Activated B cell treated with CpG ODN at 0.5 μM for 24 hours (primary cell): ENCODE data around the gene RMI2. TPM values are rescaled to one million over a fixed set of nuclear protein-coding genes. Genes with fewer than 3 reads are reported as not detected.

Source experiments
- ATAC-seq: fragments of 200-7000 bp; cut with Tn5 transposase; one replicate; pipeline ENCODE4 v1.10.0; 2021; ENCODE audit warnings: low read depth, mild to moderate bottlenecking, moderate library complexity
- CTCF ChIA-PET: fragments of 350-600 bp; sonication (Branson Sonifier 250); formaldehyde crosslinking; loops from one replicate; lab custom pipeline; 2021; ENCODE audit warnings: antibody characterized with exemption; lab: Charles Lee
- POLR2A ChIA-PET: fragments of 350-600 bp; sonication (Branson Sonifier 250); formaldehyde crosslinking; loops from one replicate; lab custom pipeline; 2021; ENCODE audit warnings: antibody characterized with exemption; lab: Charles Lee
- DNase-seq: peaks from one replicate; pipeline ENCODE4 v3.0.0; 2022
- H3K27ac Mint-ChIP-seq: one replicate; pipeline ENCODE4 v1.8.0; 2020; ENCODE audit warnings: mixed read lengths
- H3K27me3 Mint-ChIP-seq: one replicate; pipeline ENCODE4 v1.8.0; 2021; ENCODE audit warnings: mixed read lengths
- H3K36me3 Mint-ChIP-seq: one replicate; pipeline ENCODE4 v1.8.0; 2021; ENCODE audit warnings: low read depth, mixed read lengths
- H3K4me1 Mint-ChIP-seq: one replicate; pipeline ENCODE4 v1.8.0; 2021; ENCODE audit warnings: mixed read lengths
- H3K4me3 Mint-ChIP-seq: one replicate; pipeline ENCODE4 v1.8.0; 2020; ENCODE audit warnings: mild to moderate bottlenecking, mixed read lengths
- H3K9me3 Mint-ChIP-seq: one replicate; pipeline ENCODE4 v1.8.0; 2020; ENCODE audit warnings: mixed read lengths
- intact Hi-C: fragments of 100-400 bp; cut with micrococcal nuclease; formaldehyde crosslinking; loops from one replicate; pipeline ENCODE4 v1.15.1; 2024
- total RNA-seq: library from RNA; stranded (reverse); gene quantifications from 2 replicates; pipeline ENCODE4 v1.2.3, GENCODE V29; 2022
- TF ChIP-seq, protein P1 (sequence below): fragments of 200-600 bp; IDR thresholded peaks from one replicate; pipeline ENCODE4 v1.8.0; 2022; ENCODE audit warnings: antibody characterized with exemption, mild to moderate bottlenecking

Gene RMI2
- total RNA-seq, 1 donor from 2014 or later: 8.1 TPM

DNA sequence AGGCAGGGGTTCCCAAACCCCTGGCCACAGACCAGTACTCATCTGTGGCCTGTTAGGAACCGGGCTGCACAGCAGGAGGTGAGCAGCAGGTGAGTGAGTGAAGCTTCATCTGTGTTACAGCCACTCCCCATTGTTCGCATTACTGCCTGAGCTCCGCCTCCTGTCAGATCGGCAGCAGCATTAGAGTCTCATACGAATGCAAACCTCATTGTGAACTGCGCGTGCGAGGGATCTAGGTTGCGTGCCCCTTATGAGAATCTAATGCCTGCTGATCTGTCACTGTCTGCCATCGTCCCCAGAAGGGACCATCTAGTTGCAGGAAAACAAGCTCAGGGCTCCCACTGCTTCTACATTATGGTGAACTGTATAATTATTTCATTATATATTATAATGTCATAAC is 25.1 kb upstream of the RMI2 start:
- Mint-ChIP-seq H3K4me3 (no peak overlapping the region), H3K36me3 (no peaks in the 10 kb centered on the region), H3K27ac (no peak overlapping the region), H3K27me3 (no peaks in the 10 kb centered on the region), H3K9me3 (no peaks in the 10 kb centered on the region), H3K4me1 (peaks cover 21% of the 10 kb centered on the region)
- TF ChIP-seq, protein P1, sequence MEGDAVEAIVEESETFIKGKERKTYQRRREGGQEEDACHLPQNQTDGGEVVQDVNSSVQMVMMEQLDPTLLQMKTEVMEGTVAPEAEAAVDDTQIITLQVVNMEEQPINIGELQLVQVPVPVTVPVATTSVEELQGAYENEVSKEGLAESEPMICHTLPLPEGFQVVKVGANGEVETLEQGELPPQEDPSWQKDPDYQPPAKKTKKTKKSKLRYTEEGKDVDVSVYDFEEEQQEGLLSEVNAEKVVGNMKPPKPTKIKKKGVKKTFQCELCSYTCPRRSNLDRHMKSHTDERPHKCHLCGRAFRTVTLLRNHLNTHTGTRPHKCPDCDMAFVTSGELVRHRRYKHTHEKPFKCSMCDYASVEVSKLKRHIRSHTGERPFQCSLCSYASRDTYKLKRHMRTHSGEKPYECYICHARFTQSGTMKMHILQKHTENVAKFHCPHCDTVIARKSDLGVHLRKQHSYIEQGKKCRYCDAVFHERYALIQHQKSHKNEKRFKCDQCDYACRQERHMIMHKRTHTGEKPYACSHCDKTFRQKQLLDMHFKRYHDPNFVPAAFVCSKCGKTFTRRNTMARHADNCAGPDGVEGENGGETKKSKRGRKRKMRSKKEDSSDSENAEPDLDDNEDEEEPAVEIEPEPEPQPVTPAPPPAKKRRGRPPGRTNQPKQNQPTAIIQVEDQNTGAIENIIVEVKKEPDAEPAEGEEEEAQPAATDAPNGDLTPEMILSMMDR: no peak
- ATAC-seq (no peak), DNase-seq (no peak)
- intact Hi-C loops: no loop called here
- ChIA-PET CTCF (interaction anchor here (0.6 kb wide), 2 partner anchors 9 to 22 kb away, joined by 3 read pairs; no protein-coding TSS in a partner anchor), POLR2A (interaction anchor here (0.8 to 2.5 kb wide), 2 partner anchors 9 to 66 kb away, joined by 4 to 11 read pairs; no protein-coding TSS in a partner anchor)

DNA sequence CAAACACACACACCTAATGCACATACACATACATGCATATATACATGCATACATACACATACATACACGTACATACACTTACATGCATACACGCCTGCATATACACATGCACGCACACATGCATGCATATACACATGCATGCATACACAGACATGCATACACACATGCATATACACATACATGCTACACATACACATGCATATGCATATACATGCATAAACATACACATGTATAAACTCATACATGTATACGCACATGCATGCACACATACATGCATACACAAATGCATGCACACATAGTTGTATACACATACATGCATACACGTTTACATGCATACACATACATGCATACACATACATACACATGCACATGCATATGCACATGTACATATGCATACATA is 23.6 kb upstream of the RMI2 start:
- H3K27me3 Mint-ChIP-seq: no peaks in the 10 kb centered on the region
- intact Hi-C loops: no loop called here
- POLR2A ChIA-PET: interaction anchor here (2.5 kb wide), 1 partner anchor 11 kb away, joined by 11 read pairs; no protein-coding TSS in a partner anchor

DNA sequence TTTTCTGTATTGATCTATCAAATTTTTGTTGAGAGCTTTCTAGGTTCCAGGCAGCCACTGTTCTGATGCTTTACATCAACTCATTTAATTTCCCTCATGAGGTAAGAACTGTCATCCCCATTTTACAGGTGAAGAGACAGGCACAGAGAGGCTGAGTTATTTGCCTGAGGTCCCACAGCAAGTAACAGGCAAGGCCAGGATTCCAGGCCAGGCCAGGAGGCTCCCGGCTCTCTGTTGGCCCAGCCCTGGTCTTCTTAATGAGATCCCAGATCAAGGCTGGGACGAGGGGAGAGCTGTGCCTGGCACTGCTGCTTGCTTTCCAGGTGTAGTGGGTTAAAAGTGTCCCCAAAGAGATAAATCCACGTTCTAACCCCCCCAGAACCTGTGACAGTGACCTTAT is 22.4 kb upstream of the RMI2 start:
- TF ChIP-seq, protein P1: no peak
- no peak overlapping the region for H3K4me3 Mint-ChIP-seq
- H3K36me3 Mint-ChIP-seq: no peaks in the 10 kb centered on the region
- no peak for ATAC-seq
- H3K27ac Mint-ChIP-seq: no peak overlapping the region
- DNase-seq: no peak
- POLR2A ChIA-PET: interaction anchor here (0.6 to 9.0 kb wide), 4 partner anchors 12 to 452 kb away, joined by 3 to 157 read pairs (median 122); partner anchors contain the start of gene SOCS1
- CTCF ChIA-PET: interaction anchor here (1.5 kb wide), 1 partner anchor 25 kb away, joined by 4 read pairs; no protein-coding TSS in a partner anchor
- H3K9me3 Mint-ChIP-seq: no peaks in the 10 kb centered on the region
- intact Hi-C loops: no loop called here
- no peaks in the 10 kb centered on the region for H3K27me3 Mint-ChIP-seq
- peaks cover 42% of the 10 kb centered on the region for H3K4me1 Mint-ChIP-seq

More for the DNA sequence above, 23.6 kb upstream of the RMI2 start:
- peaks cover 31% of the 10 kb centered on the region for H3K4me1 Mint-ChIP-seq
- H3K36me3 Mint-ChIP-seq: no peaks in the 10 kb centered on the region
- DNase-seq (no peak), ATAC-seq (no peak)
- CTCF ChIA-PET: no interaction called here
- no peak overlapping the region for H3K4me3 Mint-ChIP-seq
- no peaks in the 10 kb centered on the region for H3K9me3 Mint-ChIP-seq
- no peak overlapping the region for H3K27ac Mint-ChIP-seq
- TF ChIP-seq, protein P1: no peak

DNA sequence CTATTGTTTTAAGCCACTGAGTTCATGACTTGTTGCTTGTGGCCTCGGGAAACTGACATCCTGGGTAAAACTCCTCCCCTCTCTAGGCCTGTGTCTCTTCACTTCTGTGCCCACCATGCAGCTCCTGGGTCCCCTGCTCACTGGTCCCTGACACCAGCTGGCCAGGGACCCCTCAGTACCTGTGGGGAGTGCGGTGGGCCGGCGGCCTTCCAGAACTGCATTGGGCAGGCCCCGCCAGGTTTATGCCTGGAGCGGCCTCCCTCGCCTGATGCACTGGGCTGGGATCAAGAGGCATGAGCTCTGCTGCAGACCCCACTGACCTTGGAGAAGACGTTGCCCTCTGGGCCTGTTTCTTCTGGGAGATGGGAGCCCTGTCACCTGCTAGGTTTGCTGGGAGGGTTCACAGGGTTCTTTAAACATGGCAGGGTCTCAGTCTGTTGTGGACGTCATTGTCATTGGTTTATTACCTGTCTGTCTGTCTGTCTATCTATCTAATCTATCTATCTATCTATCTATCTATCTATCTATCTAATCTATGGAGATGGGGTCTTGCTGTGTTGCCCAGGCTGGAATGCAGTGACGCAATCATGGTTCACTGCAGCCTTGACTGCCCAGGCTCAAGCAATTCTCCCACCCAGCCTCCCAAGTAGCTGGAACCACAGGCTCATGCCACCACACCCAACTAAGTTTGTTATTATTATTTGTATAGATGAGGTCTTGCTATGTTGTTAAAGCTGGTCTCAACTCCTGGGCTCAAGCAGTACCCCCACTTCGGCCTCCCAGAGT is 21.5 kb upstream of the RMI2 start:
- no peaks in the 10 kb centered on the region for H3K36me3 Mint-ChIP-seq
- no peak overlapping the region for H3K27ac Mint-ChIP-seq
- CTCF ChIA-PET: interaction anchor here (1.5 to 3.7 kb wide), 2 partner anchors 12 to 26 kb away, joined by 4 to 11 read pairs; no protein-coding TSS in a partner anchor
- intact Hi-C loops: no loop called here
- TF ChIP-seq, protein P1: no peak
- POLR2A ChIA-PET: interaction anchor here (0.8 to 9.0 kb wide), 4 partner anchors 13 to 111 kb away, joined by 4 to 157 read pairs (median 122); partner anchors contain the start of gene SOCS1
- DNase-seq (no peak), ATAC-seq (no peak)
- H3K27me3 Mint-ChIP-seq: no peaks in the 10 kb centered on the region
- H3K4me1 Mint-ChIP-seq: peaks cover 50% of the 10 kb centered on the region
- no peaks in the 10 kb centered on the region for H3K9me3 Mint-ChIP-seq
- no peak overlapping the region for H3K4me3 Mint-ChIP-seq
